Neuronal stem cell (in vitro differentiated cells): ENCODE measurements around the gene PLGLB1.
"Not testable (repeated sequence)": the region's sequence is repeated elsewhere in the genome, so short reads cannot be mapped to it uniquely, and the experiment has no call there.

ENCODE experiments used
- DNase-seq: peaks from one replicate; pipeline ENCODE4 v3.0.0-alpha.2; 2013; ENCODE audit warnings: low spot score
- H2AFZ ChIP-seq: one replicate; pipeline ENCODE4 v1.6.1; 2013; ENCODE audit warnings: mild to moderate bottlenecking, low read length, inconsistent platforms
- H2AK5ac ChIP-seq: 2 replicates; pipeline ENCODE4 v1.6.1; 2013; ENCODE audit warnings: low read depth, mild to moderate bottlenecking, inconsistent platforms, low read length, moderate library complexity, mixed read lengths
- H2BK120ac ChIP-seq: 2 replicates; pipeline ENCODE4 v1.6.1; 2013; ENCODE audit warnings: low read depth, mild to moderate bottlenecking, inconsistent platforms, low read length, moderate library complexity, mixed read lengths
- H2BK12ac ChIP-seq: one replicate; pipeline ENCODE4 v1.6.1; 2013; ENCODE audit warnings: low read length, inconsistent platforms
- H2BK15ac ChIP-seq: 2 replicates; pipeline ENCODE4 v1.6.1; 2013; ENCODE audit warnings: mild to moderate bottlenecking, low read length, inconsistent platforms, mixed read lengths
- H2BK5ac ChIP-seq: one replicate; pipeline ENCODE4 v1.6.1; 2013; ENCODE audit warnings: inconsistent platforms, mild to moderate bottlenecking, low read length, moderate library complexity
- H3K14ac ChIP-seq: one replicate; pipeline ENCODE4 v1.6.1; 2013; ENCODE audit warnings: low read length, inconsistent platforms
- H3K18ac ChIP-seq: 2 replicates; pipeline ENCODE4 v1.6.1; 2013; ENCODE audit warnings: low read length, inconsistent platforms
- H3K23ac ChIP-seq: 2 replicates; pipeline ENCODE4 v1.6.1; 2013; ENCODE audit warnings: low read depth, mild to moderate bottlenecking, mixed read lengths, low read length, inconsistent platforms; ENCODE audit not compliant: poor library complexity
- H3K27ac ChIP-seq: replicated peaks from 3 replicates; pipeline ENCODE4 v1.5.1; 2013; ENCODE audit warnings: low read length, inconsistent platforms
- H3K27me3 ChIP-seq, 3 experiments: 2 replicates each; pipeline ENCODE4 v1.6.1; 2013; ENCODE audit warnings: low read length in 3 of 3, mild to moderate bottlenecking in 2 of 3, inconsistent platforms in 1 of 3, low read depth in 1 of 3, mixed read lengths in 1 of 3, moderate library complexity in 1 of 3; ENCODE audit not compliant: control insufficient read depth in 3 of 3, insufficient read depth in 3 of 3
- H3K36me3 ChIP-seq, 2 donors: replicated peaks in 1 of 2; 2 replicates each; pipeline ENCODE4 v1.6.1; 2013; ENCODE audit warnings: low read length in 2 of 2; ENCODE audit not compliant: control insufficient read depth in 2 of 2, insufficient read depth in 2 of 2
- H3K4ac ChIP-seq: 2 replicates; pipeline ENCODE4 v1.6.1; 2013; ENCODE audit warnings: inconsistent platforms, mild to moderate bottlenecking, low read length, moderate library complexity
- H3K4me1 ChIP-seq, 2 donors: 1 replicate in 1 of 2; 2 replicates in 1 of 2; pipeline ENCODE4 v1.6.1; 2013; ENCODE audit warnings: low read length in 2 of 2, low read depth in 1 of 2; ENCODE audit not compliant: control insufficient read depth in 2 of 2, insufficient read depth in 1 of 2
- H3K4me2 ChIP-seq: one replicate; pipeline ENCODE4 v1.6.1; 2013; ENCODE audit warnings: mild to moderate bottlenecking, low read length, inconsistent platforms; ENCODE audit not compliant: insufficient read depth, poor library complexity, severe bottlenecking
- H3K4me3 ChIP-seq, 2 donors: 2 replicates each; pipeline ENCODE4 v1.5.1; 2013; ENCODE audit warnings: low read length in 2 of 2, mild to moderate bottlenecking in 2 of 2, inconsistent platforms in 1 of 2, moderate library complexity in 1 of 2
- H3K79me1 ChIP-seq: one replicate; pipeline ENCODE4 v1.6.1; 2013; ENCODE audit warnings: low read depth, mild to moderate bottlenecking, inconsistent platforms, low read length, moderate library complexity
- H3K9ac ChIP-seq: one replicate; pipeline ENCODE4 v1.6.1; 2013; ENCODE audit warnings: mild to moderate bottlenecking, low read depth, low read length, inconsistent platforms; ENCODE audit not compliant: poor library complexity
- H3K9me3 ChIP-seq, 2 donors: replicated peaks in 1 of 2; 2 replicates each; pipeline versions ENCODE3 to v1.6.1; 2013; ENCODE audit warnings: low read length in 2 of 2, mild to moderate bottlenecking in 2 of 2, inconsistent platforms in 1 of 2, low read depth in 1 of 2, mixed read lengths in 1 of 2, moderate library complexity in 1 of 2; ENCODE audit not compliant: control insufficient read depth in 2 of 2, insufficient read depth in 1 of 2
- H4K8ac ChIP-seq: one replicate; pipeline ENCODE4 v1.6.1; 2013; ENCODE audit warnings: low read depth, mild to moderate bottlenecking, inconsistent platforms, low read length, moderate library complexity
- H4K91ac ChIP-seq: one replicate; pipeline ENCODE4 v1.6.1; 2013; ENCODE audit warnings: low read length, low read depth, mild to moderate bottlenecking, inconsistent platforms; ENCODE audit not compliant: poor library complexity
- WGBS, 2 donors: extraction: QIAGEN DNeasy Blood & Tissue Kit; methylation state at CpG; one replicate each; pipeline ENCODE4 v1.1.7; 2013; ENCODE audit warnings: missing lambda C conversion rate in 2 of 2, mixed read lengths in 1 of 2; ENCODE audit not compliant: insufficient read length in 2 of 2, insufficient replicate concordance in 1 of 2; ENCODE audit errors: extremely low coverage in 2 of 2; 5-methylcytosine and 5-hydroxymethylcytosine counted together

The PLGLB1 gene

DNA sequence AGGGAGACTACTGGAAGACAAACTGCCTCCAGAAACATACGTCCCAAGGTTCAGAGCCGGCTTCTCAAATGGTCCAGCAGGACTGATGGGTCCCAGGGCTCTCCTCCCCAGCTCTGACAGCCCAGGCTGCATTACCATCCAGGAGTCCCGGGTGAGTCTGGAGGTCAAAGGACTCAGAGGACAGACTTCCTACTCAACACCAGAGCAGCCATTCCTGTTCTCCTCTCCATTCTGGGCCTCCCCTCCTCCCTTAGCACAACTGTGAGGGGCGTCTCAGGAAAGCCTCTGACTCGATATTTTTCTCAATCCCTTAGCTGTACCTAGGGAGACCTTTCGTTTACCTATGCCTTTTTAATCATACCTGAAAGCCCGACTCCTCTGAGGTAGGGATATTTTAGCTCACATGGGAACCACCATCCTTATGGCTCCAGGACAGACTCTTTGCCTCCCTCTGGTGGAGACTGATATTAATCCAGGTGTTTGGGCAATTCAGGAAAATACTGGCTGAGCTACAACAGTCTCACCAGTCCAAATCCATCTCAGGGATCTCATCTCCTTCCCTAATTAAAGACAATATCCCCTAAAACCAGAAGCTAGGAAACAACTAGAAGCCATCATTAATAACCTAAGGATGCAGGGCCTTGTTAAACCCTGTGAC is 19.8 kb upstream of the PLGLB1 start:
- not testable (repeated sequence) for H2AK5ac ChIP-seq, H2BK12ac ChIP-seq

DNA sequence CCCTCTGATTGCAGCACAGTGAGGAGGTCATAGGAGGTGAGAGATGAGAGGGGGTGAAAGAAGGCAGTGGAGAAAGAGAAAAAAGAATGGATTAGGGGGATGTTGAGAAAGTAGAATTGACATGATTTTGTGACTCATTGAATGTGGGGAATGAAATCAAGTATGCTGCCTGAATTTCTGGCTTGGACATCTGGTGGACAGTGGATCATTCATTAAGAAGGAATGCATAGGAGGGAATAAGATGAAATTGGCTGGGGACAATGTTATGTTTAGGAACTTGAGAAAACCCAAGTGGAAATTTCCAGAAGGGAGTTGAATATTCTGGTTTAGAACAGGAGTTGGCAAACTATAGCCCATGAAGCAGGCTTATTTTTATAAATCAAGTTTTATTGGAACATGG is 7.0 kb upstream of the PLGLB1 start:
- not testable (repeated sequence) for H3K27ac ChIP-seq, H3K36me3 ChIP-seq, H3K14ac ChIP-seq, H3K23ac ChIP-seq, H2AK5ac ChIP-seq, H4K8ac ChIP-seq, H3K4me1 ChIP-seq, H3K9ac ChIP-seq, H2BK120ac ChIP-seq, H3K79me1 ChIP-seq, H3K18ac ChIP-seq, DNase-seq, H2AFZ ChIP-seq, H4K91ac ChIP-seq, H3K9me3 ChIP-seq, H2BK5ac ChIP-seq, H3K27me3 ChIP-seq, H3K4me2 ChIP-seq, H2BK15ac ChIP-seq, H2BK12ac ChIP-seq, H3K4me3 ChIP-seq, H3K4ac ChIP-seq

More for the DNA sequence above, 19.8 kb upstream of the PLGLB1 start:
- not testable (repeated sequence) for H3K9me3 ChIP-seq, H4K8ac ChIP-seq, H3K4ac ChIP-seq, H2AFZ ChIP-seq, H3K4me1 ChIP-seq, DNase-seq, H3K4me2 ChIP-seq, H3K14ac ChIP-seq, H2BK120ac ChIP-seq, H2BK5ac ChIP-seq, H3K18ac ChIP-seq, H3K4me3 ChIP-seq, H3K27ac ChIP-seq, H3K23ac ChIP-seq, H3K79me1 ChIP-seq, H3K36me3 ChIP-seq, H3K9ac ChIP-seq, H3K27me3 ChIP-seq, H2BK15ac ChIP-seq, H4K91ac ChIP-seq
- no CpG with 5 or more reads among the region's 7 CpGs for WGBS, 2 donors

DNA sequence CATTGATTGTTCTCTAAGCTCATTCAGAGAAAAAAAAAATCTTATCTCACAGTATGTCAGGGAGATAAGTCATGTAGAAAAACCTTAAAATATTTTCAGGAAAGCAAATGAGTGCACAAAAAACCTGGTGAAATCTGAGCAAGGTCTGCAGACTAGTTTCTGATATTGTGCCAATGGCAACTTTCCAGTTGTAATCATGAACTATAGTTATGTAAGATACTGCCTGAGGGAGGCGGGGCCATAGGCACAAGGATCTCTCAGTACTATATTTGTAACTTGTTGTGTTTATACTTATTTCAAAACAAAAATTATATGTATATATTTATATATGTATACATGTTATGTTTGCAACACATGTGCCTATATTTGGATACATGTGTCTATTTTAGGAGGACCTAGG is 5.2 kb upstream of the PLGLB1 start:
- not testable (repeated sequence) for H3K27ac ChIP-seq, H3K27me3 ChIP-seq
- no CpG with 5 or more reads among the region's 1 CpG for WGBS, 2 donors

DNA sequence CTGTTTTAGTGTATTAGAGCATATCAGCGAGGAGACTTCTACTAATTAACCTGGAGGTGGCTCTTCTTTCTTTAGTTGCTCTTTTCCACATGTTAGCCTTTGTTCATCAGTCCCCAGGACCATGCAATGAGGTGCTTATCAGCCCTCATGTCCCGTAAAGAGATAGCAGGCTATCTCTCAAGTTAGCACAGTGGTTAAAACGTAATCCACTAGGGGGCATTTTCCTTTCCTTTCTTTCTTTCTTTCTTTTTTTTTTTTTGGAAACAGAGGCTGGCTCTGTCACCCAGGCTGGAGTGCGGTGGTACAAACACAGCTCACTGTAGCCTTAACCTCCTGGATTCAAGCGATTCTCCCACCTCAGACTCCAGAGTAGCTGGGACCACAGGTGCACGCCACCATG is 4.3 kb upstream of the PLGLB1 start:
- not testable (repeated sequence) for DNase-seq
- no CpG with 5 or more reads among the region's 6 CpGs for WGBS, 2 donors

More for the DNA sequence above, 5.2 kb upstream of the PLGLB1 start:
- H2BK15ac ChIP-seq, H3K79me1 ChIP-seq, H3K23ac ChIP-seq, H3K9me3 ChIP-seq, H3K36me3 ChIP-seq, H3K18ac ChIP-seq, H2AFZ ChIP-seq, H2BK120ac ChIP-seq, H3K4ac ChIP-seq, H2BK12ac ChIP-seq, DNase-seq, H3K4me3 ChIP-seq, H2AK5ac ChIP-seq, H4K91ac ChIP-seq, H4K8ac ChIP-seq, H3K9ac ChIP-seq, H3K14ac ChIP-seq, H3K4me1 ChIP-seq, H2BK5ac ChIP-seq, H3K4me2 ChIP-seq: not testable (repeated sequence)

More for the DNA sequence above, 4.3 kb upstream of the PLGLB1 start:
- not testable (repeated sequence) for H4K91ac ChIP-seq, H2BK120ac ChIP-seq, H4K8ac ChIP-seq, H3K14ac ChIP-seq, H3K9me3 ChIP-seq, H3K27ac ChIP-seq, H3K36me3 ChIP-seq, H3K27me3 ChIP-seq, H3K9ac ChIP-seq, H2BK15ac ChIP-seq, H2BK12ac ChIP-seq, H3K23ac ChIP-seq, H2AK5ac ChIP-seq, H3K4ac ChIP-seq, H3K4me3 ChIP-seq, H3K4me1 ChIP-seq, H3K79me1 ChIP-seq, H2BK5ac ChIP-seq, H3K4me2 ChIP-seq, H3K18ac ChIP-seq, H2AFZ ChIP-seq
